Tibial artery (tissue), 4 donors: ENCODE data around the gene HOXA11.

Source experiments
- DNase-seq, 2 donors: peaks; one replicate each; pipeline ENCODE4 v3.0.0-alpha.2; 2019
- H3K27ac ChIP-seq, 2 donors: fragments of 200-600 bp; sonication (generic) in 1 of 2; 1 replicate in 1 of 2; 2 replicates in 1 of 2; pipeline ENCODE4 v1.5.1; 2018 to 2019; ENCODE audit warnings: mild to moderate bottlenecking in 1 of 2
- H3K27me3 ChIP-seq, 2 donors: fragments of 200-600 bp; sonication (generic) in 1 of 2; one replicate each; pipeline versions ENCODE4 v1.5.1 to v1.6.0; 2016 to 2019
- H3K36me3 ChIP-seq, 3 donors: fragments of 200-600 bp; sonication (generic) in 2 of 3; one replicate each; pipeline ENCODE4 v1.5.1; 2016 to 2019; ENCODE audit warnings: mild to moderate bottlenecking in 2 of 3
- H3K4me1 ChIP-seq, 4 donors: fragments of 200-600 bp; sonication (generic) in 2 of 4; 1 replicate in 3 of 4; 2 replicates in 1 of 4; pipeline ENCODE4 v1.5.1; 2016 to 2019
- H3K4me3 ChIP-seq, 2 donors: fragments of 200-600 bp; sonication (generic) in 1 of 2; 1 replicate in 1 of 2; 2 replicates in 1 of 2; pipeline ENCODE4 v1.5.1; 2018 to 2019; ENCODE audit warnings: mild to moderate bottlenecking in 2 of 2
- H3K9me3 ChIP-seq, 3 donors: fragments of 200-600 bp; sonication (generic) in 1 of 3; one replicate each; pipeline ENCODE4 v1.5.1; 2016 to 2019
- intact Hi-C: fragments of 100-400 bp; cut with DNase I; formaldehyde crosslinking; loops from one replicate; pipeline ENCODE4 v1.15.0; 2023; ENCODE audit warnings: low total_unique reads
- TF ChIP-seq, protein P1 (sequence below), 2 experiments: fragments of 200-600 bp in 1 of 2; fragments of 450-650 bp in 1 of 2; IDR thresholded peaks; one replicate each; pipeline ENCODE4 v1.5.1; 2017 to 2019; ENCODE audit warnings: antibody characterized with exemption in 2 of 2, mild to moderate bottlenecking in 1 of 2, moderate library complexity in 1 of 2

The HOXA11 gene

DNA sequence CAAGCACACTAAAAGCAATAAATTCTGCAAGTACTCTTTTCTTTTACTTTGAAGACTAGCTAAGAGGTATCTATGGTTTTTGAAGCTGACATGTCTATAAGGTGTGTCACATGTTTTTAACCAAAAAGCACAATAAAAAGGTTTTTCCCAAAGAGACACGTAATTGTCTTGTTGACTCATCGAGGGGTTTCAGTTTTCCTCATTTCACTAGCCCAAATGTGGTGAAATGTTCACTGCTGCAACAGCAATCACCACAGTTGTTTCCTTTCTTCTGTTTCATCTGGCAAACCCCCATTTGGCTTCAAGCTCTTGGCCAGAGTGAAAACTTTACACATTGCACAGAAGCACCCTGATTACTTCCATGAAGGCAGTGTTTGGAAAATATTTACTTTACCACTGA is 50.6 kb downstream of the HOXA11 start:
- no peaks in the 10 kb centered on the region for H3K9me3 ChIP-seq
- peak in 1 of 2 donors; percentile 65 for DNase-seq
- peaks cover under 1 to 2% (median 1%) of the 10 kb centered on the region in 3 donors for H3K36me3 ChIP-seq
- H3K27ac ChIP-seq = peak overlapping the region; percentile 34 to 44
- no peaks in the 10 kb centered on the region for H3K27me3 ChIP-seq
- peaks cover 0 to 45% (median 27%) of the 10 kb centered on the region in 4 donors for H3K4me1 ChIP-seq
- intact Hi-C loops = no loop called here
- TF ChIP-seq, protein P1, sequence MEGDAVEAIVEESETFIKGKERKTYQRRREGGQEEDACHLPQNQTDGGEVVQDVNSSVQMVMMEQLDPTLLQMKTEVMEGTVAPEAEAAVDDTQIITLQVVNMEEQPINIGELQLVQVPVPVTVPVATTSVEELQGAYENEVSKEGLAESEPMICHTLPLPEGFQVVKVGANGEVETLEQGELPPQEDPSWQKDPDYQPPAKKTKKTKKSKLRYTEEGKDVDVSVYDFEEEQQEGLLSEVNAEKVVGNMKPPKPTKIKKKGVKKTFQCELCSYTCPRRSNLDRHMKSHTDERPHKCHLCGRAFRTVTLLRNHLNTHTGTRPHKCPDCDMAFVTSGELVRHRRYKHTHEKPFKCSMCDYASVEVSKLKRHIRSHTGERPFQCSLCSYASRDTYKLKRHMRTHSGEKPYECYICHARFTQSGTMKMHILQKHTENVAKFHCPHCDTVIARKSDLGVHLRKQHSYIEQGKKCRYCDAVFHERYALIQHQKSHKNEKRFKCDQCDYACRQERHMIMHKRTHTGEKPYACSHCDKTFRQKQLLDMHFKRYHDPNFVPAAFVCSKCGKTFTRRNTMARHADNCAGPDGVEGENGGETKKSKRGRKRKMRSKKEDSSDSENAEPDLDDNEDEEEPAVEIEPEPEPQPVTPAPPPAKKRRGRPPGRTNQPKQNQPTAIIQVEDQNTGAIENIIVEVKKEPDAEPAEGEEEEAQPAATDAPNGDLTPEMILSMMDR (IDR thresholded peaks at IDR 0.05) = no peak
- no peak overlapping the region for H3K4me3 ChIP-seq

DNA sequence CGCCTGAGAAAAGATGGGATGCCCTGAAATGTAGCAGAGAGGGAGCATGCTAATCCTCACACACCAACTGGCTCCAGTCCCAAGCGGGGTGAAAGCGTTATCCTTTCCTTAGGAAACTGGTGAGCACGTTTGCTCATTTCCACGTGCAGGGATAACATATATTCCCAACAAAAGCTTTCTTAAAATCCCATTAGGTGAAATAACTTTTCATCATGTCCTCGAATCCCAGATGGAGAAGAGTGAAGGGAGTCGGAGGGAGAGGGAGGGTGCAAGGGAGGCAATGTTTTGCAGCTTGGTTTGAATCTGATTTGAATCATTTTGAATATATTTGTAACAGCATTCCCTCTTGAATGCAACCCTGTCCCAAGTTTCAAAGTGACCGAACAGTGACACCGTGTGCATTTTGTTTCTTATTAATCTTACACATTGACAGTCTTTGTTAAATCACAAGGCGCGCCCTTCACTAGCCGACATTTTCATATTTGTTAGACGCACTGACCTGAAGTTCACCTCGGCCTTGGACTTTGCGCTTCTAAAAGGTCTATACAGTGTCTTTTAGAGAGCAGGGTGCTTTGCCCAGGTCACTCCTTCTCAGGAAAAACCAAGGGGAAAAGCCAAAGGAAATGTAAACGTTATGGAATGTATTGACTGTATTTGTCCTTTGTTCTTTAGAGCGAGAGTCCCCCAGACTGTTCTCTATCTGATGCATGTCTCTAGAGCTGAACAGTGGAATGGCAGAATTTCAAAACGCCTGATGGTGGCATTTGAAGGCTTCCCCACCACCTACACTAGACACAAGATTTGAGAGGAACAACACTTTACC is 51.4 kb downstream of the HOXA11 start:
- H3K9me3 ChIP-seq = no peaks in the 10 kb centered on the region
- peak overlapping the region; percentile 34 to 44 for H3K27ac ChIP-seq
- TF ChIP-seq, protein P1 (IDR thresholded peaks at IDR 0.05) = no peak
- no peak for DNase-seq
- no peaks in the 10 kb centered on the region for H3K36me3 ChIP-seq
- H3K4me1 ChIP-seq = peaks cover 0 to 49% (median 30%) of the 10 kb centered on the region in 4 donors
- no peak overlapping the region for H3K4me3 ChIP-seq
- no peaks in the 10 kb centered on the region for H3K27me3 ChIP-seq
- intact Hi-C loops = no loop called here

DNA sequence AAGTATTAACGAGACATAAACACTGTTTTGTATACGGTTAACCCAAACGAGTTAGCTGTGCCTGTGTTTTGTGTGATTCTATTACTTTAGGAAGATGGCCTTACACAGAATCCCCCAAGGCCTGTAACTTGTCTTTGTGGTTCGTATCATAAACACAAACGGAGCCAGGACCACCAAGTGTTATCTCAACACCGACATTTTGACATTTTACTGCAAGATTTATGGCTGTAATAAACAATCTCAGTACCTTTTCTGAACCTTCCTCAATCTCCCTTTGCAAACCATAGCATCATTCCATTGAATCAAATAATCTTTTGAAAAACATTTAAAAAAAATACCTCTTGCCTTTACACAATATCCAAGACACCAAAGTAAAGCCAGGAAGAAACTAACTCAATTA is 52.1 kb downstream of the HOXA11 start:
- H3K4me3 ChIP-seq = no peak overlapping the region
- H3K36me3 ChIP-seq = no peaks in the 10 kb centered on the region
- no peak for DNase-seq
- H3K27ac ChIP-seq = no peak overlapping the region
- H3K27me3 ChIP-seq = no peaks in the 10 kb centered on the region
- no peaks in the 10 kb centered on the region for H3K9me3 ChIP-seq
- H3K4me1 ChIP-seq = peaks cover 0 to 45% (median 27%) of the 10 kb centered on the region in 4 donors
- intact Hi-C loops = no loop called here
- TF ChIP-seq, protein P1 (IDR thresholded peaks at IDR 0.05) = no peak

DNA sequence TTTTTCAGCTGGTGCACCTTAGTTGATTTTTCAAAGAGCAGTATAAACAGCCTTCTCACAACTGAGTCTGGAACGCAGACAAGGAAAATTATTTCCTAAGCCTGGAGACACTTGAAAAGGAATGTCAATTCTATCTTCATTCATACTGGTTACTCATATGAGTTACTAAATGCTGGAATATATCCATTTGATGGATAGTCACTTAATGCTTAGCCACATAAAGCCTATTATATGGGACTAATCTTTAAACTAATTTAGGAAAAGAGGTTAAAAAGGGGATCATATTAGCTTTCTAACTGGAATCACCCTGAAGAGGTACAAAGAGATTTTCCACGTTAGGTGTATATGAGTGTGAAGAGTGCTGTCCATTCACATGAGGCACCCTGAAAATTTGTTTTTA is 52.8 kb downstream of the HOXA11 start:
- Histone ChIP-seq H3K4me3 (no peak overlapping the region), H3K27ac (no peak overlapping the region), H3K9me3 (no peaks in the 10 kb centered on the region), H3K36me3 (no peaks in the 10 kb centered on the region), H3K4me1 (peaks cover 0 to 42% (median 25%) of the 10 kb centered on the region in 4 donors), H3K27me3 (no peaks in the 10 kb centered on the region)
- intact Hi-C loops = no loop called here
- TF ChIP-seq, protein P1 (IDR thresholded peaks at IDR 0.05) = no peak
- no peak for DNase-seq

DNA sequence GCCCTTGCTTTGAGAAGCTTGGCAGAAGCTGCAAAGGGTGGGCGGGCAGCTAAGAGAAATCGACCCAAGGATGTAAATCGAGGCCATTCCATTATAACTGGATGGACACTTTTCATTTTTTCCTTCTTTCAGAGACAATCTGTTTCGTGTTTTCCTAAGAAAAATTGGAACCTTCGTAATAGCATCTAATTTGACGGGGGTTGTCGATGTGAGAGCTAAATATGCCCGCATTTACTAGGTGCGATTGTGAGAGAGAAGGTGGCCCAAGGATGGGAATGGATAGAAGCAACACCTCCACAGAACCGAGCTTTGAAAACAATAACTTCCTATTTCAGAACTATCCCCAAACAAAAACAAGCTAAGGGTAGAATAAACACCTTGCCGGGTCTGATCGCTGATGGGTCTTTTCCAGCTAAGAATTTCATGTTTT is 53.6 kb downstream of the HOXA11 start:
- intact Hi-C loops = no loop called here
- Histone ChIP-seq H3K9me3 (no peaks in the 10 kb centered on the region), H3K4me3 (peak overlapping the region; percentile 67 to 75), H3K27me3 (no peaks in the 10 kb centered on the region), H3K36me3 (no peaks in the 10 kb centered on the region), H3K27ac (peak overlapping the region; percentile 80 to 82), H3K4me1 (peaks cover 0 to 35% (median 19%) of the 10 kb centered on the region in 4 donors)
- TF ChIP-seq, protein P1 (IDR thresholded peaks at IDR 0.05) = no peak
- DNase-seq = no peak
